Measurements from ENCODE around the gene NCMAP. TPM values are rescaled to one million over a fixed set of nuclear protein-coding genes. Genes with fewer than 3 reads are reported as not detected.

NCMAP gene
- total and polyA plus RNA-seq, 7 donors: 0.51 to 1.8 (median 0.60) TPM; not detected in 4

DNA sequence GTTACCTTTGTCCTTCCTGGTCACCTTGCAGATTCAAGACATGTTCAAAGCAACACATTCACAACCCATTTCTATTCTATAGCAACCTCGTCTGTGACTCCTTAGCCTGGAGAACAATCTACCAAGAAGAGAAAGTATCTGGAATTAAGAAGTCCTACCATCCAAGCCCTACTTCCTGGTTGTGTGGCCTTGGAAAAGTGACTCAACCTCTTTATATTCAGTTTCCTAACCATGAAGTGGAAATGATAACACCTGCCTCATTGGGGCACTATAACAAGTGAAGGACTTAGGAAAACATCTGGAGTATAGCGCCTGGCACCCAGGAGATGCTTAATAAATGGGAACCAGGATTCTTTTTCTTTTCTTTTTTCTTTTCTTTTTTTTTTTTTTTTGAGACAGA is 50.7 kb downstream of the NCMAP start:
- Histone ChIP-seq H3K36me3 (no peaks in the 10 kb centered on the region), H3K9me3 (no peaks in the 10 kb centered on the region), H3K4me3 (no peak overlapping the region), H3K27me3 (peaks cover 0 to 4% (median 0%) of the 10 kb centered on the region in 3 donors), H3K4me1 (no peaks in the 10 kb centered on the region), H3K27ac (no peak overlapping the region)
- no peak for DNase-seq
- intact Hi-C loops (cut with DNase I): no loop called here
- TF ChIP-seq EP300 (IDR thresholded peaks at IDR 0.05): no peak
- TF ChIP-seq POLR2A (IDR thresholded peaks at IDR 0.05): no peak
- no peak for TF ChIP-seq POLR2AphosphoS5 (IDR thresholded peaks at IDR 0.05)
- WGBS, 2 donors: 93% methylated on average over 2 of the region's 2 CpGs

DNA sequence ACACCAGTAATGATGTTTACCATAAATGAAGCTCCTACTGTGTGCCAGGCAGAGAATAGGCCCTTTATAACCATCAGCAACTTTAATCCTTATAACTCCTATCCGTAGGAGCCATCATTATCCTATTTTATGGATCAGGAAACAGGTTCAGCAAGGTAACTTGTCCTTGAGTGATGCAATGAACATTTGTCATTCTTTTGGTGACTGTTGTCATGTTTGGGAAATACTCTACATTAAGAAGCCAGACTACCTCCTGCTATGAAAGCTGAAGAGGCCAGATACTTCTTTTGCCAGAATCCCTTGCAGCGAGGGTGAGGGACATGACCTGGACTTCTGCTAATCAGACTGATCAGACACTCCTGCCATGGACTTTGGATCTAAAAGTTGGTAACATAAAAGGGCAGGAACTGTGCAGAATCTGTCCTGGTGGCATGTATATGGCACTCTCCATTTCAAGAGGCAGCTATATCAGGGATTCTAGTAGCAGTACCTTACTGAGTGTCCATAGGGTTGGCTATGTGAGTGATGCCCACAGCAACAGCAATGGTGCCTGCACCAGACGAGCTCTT is 54.1 kb downstream of the NCMAP start:
- DNase-seq: no peak
- Histone ChIP-seq H3K27me3 (peaks cover 0 to 4% (median 0%) of the 10 kb centered on the region in 3 donors), H3K4me1 (no peaks in the 10 kb centered on the region), H3K27ac (no peak overlapping the region), H3K36me3 (no peaks in the 10 kb centered on the region), H3K9me3 (no peaks in the 10 kb centered on the region), H3K4me3 (no peak overlapping the region)
- WGBS, 2 donors: 40 to 70% methylated on average over 3 of the region's 3 CpGs
- no peak for TF ChIP-seq POLR2AphosphoS5 (IDR thresholded peaks at IDR 0.05)
- TF ChIP-seq, protein P1, sequence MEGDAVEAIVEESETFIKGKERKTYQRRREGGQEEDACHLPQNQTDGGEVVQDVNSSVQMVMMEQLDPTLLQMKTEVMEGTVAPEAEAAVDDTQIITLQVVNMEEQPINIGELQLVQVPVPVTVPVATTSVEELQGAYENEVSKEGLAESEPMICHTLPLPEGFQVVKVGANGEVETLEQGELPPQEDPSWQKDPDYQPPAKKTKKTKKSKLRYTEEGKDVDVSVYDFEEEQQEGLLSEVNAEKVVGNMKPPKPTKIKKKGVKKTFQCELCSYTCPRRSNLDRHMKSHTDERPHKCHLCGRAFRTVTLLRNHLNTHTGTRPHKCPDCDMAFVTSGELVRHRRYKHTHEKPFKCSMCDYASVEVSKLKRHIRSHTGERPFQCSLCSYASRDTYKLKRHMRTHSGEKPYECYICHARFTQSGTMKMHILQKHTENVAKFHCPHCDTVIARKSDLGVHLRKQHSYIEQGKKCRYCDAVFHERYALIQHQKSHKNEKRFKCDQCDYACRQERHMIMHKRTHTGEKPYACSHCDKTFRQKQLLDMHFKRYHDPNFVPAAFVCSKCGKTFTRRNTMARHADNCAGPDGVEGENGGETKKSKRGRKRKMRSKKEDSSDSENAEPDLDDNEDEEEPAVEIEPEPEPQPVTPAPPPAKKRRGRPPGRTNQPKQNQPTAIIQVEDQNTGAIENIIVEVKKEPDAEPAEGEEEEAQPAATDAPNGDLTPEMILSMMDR (IDR thresholded peaks at IDR 0.05): no peak
- no peak for TF ChIP-seq EP300 (IDR thresholded peaks at IDR 0.05)
- TF ChIP-seq POLR2A (IDR thresholded peaks at IDR 0.05): no peak
- intact Hi-C loops (cut with DNase I): no loop called here

DNA sequence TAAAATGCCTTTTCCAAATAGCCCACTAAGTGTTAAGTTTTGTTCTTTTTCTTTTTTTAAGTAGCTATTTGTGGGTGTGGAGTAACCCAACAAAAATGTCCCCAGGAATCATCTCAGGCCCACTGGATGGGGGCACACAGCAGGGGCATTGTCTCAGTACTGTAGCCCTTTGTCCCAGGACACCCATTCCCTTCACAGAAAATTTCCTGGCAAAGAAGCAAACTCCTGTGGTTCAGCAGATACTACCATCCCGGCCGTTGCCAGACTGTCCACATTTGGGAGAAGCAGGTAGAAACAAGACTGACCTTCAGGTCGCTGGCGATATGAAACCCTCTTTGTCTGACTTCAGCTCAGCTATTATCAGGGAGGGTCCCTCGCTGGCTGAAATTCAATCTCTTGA is 63.5 kb downstream of the NCMAP start:
- Histone ChIP-seq H3K27ac (peak overlapping the region in 1 of 4 donors; percentile 8), H3K4me3 (no peak overlapping the region), H3K4me1 (no peaks in the 10 kb centered on the region), H3K36me3 (no peaks in the 10 kb centered on the region), H3K27me3 (no peaks in the 10 kb centered on the region), H3K9me3 (no peaks in the 10 kb centered on the region)
- TF ChIP-seq POLR2AphosphoS5 (IDR thresholded peaks at IDR 0.05): no peak
- intact Hi-C loops (cut with DNase I): no loop called here
- 82 to 84% methylated on average over 5 of the region's 5 CpGs for WGBS, 2 donors
- no peak for DNase-seq

DNA sequence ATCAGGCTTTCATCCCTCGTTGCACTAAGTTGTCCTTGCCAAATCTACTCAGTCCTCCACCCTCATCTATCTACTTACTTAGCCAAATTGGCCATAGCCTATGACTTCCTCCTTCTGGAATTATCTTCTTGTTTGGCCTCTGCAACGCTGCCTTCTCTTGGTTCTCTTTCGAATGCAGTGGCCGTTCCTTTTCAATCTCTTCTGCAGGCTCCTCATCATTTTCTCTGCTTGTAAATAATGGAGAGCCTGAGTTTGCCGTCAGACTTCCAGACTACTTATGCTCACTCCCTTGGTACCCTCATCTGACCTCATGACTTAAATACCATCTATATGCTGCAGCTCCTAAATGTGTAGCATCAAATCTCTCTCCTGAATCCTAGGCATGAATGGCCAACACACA is 64.8 kb downstream of the NCMAP start:
- WGBS, 2 donors: 72 to 78% methylated on average over 5 of the region's 5 CpGs
- Histone ChIP-seq H3K27me3 (no peaks in the 10 kb centered on the region), H3K9me3 (no peaks in the 10 kb centered on the region), H3K4me1 (no peaks in the 10 kb centered on the region), H3K4me3 (no peak overlapping the region), H3K36me3 (no peaks in the 10 kb centered on the region), H3K27ac (peak overlapping the region in 1 of 4 donors; percentile 8)
- intact Hi-C loops (cut with DNase I): no loop called here
- TF ChIP-seq EP300 (IDR thresholded peaks at IDR 0.05) (no peak), POLR2AphosphoS5 (IDR thresholded peaks at IDR 0.05) (no peak), POLR2A (IDR thresholded peaks at IDR 0.05) (no peak)
- TF ChIP-seq, protein P1 (IDR thresholded peaks at IDR 0.05): no peak
- no peak for DNase-seq

DNA sequence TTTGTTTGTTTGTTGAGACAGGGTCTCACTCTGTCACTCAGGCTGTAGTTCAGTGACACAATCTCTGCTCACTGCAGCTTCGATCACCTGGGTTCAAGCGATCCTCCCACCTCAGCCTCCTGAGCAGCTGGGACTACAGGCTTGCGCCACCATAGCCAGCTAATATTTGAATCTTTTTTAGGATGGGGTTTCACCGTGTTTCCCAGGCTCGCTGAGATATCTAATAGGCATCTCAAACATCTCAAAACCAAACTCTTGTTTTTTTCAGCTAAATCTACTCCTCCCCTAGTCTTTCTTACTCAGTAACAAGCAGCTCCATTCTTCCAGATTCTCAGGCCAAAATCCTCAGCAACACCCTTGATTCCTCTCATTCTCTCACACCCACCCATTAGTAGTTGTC is 65.2 kb downstream of the NCMAP start:
- intact Hi-C loops (cut with DNase I): no loop called here
- TF ChIP-seq POLR2A (IDR thresholded peaks at IDR 0.05) (no peak), POLR2AphosphoS5 (IDR thresholded peaks at IDR 0.05) (no peak), EP300 (IDR thresholded peaks at IDR 0.05) (no peak)
- TF ChIP-seq, protein P1 (IDR thresholded peaks at IDR 0.05): no peak
- 89 to 93% methylated on average over 5 of the region's 5 CpGs for WGBS, 2 donors

DNA sequence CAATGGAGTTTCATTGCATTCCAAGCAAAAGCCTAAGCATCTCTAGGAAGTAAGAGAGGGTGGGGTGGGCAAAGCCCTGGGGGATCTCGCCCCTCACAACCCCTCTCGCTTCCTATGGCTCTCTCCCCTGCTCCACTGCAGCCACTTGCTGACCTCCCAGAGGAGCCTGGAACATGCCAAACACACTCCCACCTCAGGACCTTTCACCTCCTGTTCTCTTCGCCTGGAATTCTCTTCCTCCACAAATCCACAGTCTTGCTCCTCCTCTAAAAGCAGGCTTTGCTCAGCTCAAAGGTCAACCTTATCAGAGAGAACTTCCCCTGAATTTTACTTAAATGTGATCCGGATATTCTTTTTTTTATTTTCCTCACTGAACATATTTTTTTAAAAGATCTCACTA is 66.3 kb downstream of the NCMAP start:
- TF ChIP-seq, protein P1 (IDR thresholded peaks at IDR 0.05): no peak
- TF ChIP-seq EP300 (IDR thresholded peaks at IDR 0.05): no peak
- no peak for TF ChIP-seq POLR2AphosphoS5 (IDR thresholded peaks at IDR 0.05)
- no peak for TF ChIP-seq POLR2A (IDR thresholded peaks at IDR 0.05)
- H3K36me3 ChIP-seq: no peaks in the 10 kb centered on the region
- no peak for DNase-seq
- WGBS, 2 donors: 29 to 50% methylated on average over 4 of the region's 4 CpGs
- no peaks in the 10 kb centered on the region for H3K27me3 ChIP-seq
- H3K9me3 ChIP-seq: no peaks in the 10 kb centered on the region
- H3K4me1 ChIP-seq: no peaks in the 10 kb centered on the region
- intact Hi-C loops (cut with DNase I): no loop called here
- H3K4me3 ChIP-seq: no peak overlapping the region
- no peak overlapping the region for H3K27ac ChIP-seq

More for the DNA sequence above, 65.2 kb downstream of the NCMAP start:
- H3K27ac ChIP-seq: no peak overlapping the region
- no peaks in the 10 kb centered on the region for H3K4me1 ChIP-seq
- no peak for DNase-seq
- no peak overlapping the region for H3K4me3 ChIP-seq
- H3K36me3 ChIP-seq: no peaks in the 10 kb centered on the region
- no peaks in the 10 kb centered on the region for H3K27me3 ChIP-seq
- no peaks in the 10 kb centered on the region for H3K9me3 ChIP-seq

All from sigmoid colon (tissue), 7 donors.